ENCODE measurements around the gene P2RY11. TPM values are rescaled to one million over a fixed set of nuclear protein-coding genes. Genes with fewer than 3 reads are reported as not detected.

Gene P2RY11
- polyA plus RNA-seq, 2 of the 4 experiments (the other 2 are of a cell fraction), result 1.9 to 6.4 TPM

DNA sequence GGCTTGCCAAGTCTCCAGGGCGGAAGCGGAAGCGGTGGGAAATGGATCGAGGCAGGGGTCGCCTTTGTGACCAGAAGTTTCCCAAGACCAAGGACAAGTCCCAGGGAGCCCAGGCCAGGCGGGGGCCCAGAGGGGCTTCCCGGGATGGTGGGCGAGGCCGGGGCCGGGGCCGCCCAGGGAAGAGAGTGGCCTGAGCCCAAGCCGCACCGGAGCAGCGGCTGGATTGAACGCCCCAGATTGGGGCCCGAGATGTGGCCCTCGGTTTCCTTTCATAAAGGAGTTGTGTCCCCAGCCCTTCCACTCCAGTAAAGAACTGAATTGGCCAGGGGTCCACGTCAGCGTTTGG is 548 bp upstream of the P2RY11 start:
- FAIRE-seq, result no peak
- DNase-seq (ENCODE audit: low read depth in 1 of 2, low spot score in 1 of 2), result no peak
- H3K4me3 ChIP-seq, result no peak overlapping the region
- no peak overlapping the region for H3K4me2 ChIP-seq
- H3K9me3 ChIP-seq, result no peaks in the 10 kb centered on the region
- no peak for TF ChIP-seq EHF (CRISPR knock-in tag; IDR thresholded peaks at IDR 0.05)
- TF ChIP-seq SREBF2 (IDR thresholded peaks at IDR 0.05), result no peak
- TF ChIP-seq HDAC2 (IDR thresholded peaks at IDR 0.05), result no peak
- no peak for TF ChIP-seq TP53 (CRISPR knock-in tag; IDR thresholded peaks at IDR 0.05)
- TF ChIP-seq KDM1A (IDR thresholded peaks at IDR 0.05; ENCODE audit: low read depth), result no peak
- no peak for TF ChIP-seq POLR2A (IDR thresholded peaks at IDR 0.05; ENCODE audit: low read length)
- TF ChIP-seq ZNF302 (CRISPR knock-in tag; IDR thresholded peaks at IDR 0.05), result no peak
- no peak for TF ChIP-seq EHMT2 (IDR thresholded peaks at IDR 0.05; ENCODE audit: low read depth)
- TF ChIP-seq NR3C1 (IDR thresholded peaks at IDR 0.05), result no peak
- TF ChIP-seq HEYL (CRISPR knock-in tag; IDR thresholded peaks at IDR 0.05), result no peak
- TF ChIP-seq, protein P1, sequence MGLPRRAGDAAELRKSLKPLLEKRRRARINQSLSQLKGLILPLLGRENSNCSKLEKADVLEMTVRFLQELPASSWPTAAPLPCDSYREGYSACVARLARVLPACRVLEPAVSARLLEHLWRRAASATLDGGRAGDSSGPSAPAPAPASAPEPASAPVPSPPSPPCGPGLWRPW (IDR thresholded peaks at IDR 0.05), result no peak
- TF ChIP-seq, protein P2, sequence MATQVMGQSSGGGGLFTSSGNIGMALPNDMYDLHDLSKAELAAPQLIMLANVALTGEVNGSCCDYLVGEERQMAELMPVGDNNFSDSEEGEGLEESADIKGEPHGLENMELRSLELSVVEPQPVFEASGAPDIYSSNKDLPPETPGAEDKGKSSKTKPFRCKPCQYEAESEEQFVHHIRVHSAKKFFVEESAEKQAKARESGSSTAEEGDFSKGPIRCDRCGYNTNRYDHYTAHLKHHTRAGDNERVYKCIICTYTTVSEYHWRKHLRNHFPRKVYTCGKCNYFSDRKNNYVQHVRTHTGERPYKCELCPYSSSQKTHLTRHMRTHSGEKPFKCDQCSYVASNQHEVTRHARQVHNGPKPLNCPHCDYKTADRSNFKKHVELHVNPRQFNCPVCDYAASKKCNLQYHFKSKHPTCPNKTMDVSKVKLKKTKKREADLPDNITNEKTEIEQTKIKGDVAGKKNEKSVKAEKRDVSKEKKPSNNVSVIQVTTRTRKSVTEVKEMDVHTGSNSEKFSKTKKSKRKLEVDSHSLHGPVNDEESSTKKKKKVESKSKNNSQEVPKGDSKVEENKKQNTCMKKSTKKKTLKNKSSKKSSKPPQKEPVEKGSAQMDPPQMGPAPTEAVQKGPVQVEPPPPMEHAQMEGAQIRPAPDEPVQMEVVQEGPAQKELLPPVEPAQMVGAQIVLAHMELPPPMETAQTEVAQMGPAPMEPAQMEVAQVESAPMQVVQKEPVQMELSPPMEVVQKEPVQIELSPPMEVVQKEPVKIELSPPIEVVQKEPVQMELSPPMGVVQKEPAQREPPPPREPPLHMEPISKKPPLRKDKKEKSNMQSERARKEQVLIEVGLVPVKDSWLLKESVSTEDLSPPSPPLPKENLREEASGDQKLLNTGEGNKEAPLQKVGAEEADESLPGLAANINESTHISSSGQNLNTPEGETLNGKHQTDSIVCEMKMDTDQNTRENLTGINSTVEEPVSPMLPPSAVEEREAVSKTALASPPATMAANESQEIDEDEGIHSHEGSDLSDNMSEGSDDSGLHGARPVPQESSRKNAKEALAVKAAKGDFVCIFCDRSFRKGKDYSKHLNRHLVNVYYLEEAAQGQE (IDR thresholded peaks at IDR 0.05), result no peak
- no peak for TF ChIP-seq RARB (CRISPR knock-in tag; IDR thresholded peaks at IDR 0.05)
- TF ChIP-seq, protein P3, sequence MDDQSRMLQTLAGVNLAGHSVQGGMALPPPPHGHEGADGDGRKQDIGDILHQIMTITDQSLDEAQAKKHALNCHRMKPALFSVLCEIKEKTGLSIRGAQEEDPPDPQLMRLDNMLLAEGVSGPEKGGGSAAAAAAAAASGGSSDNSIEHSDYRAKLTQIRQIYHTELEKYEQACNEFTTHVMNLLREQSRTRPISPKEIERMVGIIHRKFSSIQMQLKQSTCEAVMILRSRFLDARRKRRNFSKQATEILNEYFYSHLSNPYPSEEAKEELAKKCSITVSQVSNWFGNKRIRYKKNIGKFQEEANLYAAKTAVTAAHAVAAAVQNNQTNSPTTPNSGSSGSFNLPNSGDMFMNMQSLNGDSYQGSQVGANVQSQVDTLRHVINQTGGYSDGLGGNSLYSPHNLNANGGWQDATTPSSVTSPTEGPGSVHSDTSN (IDR thresholded peaks at IDR 0.05), result no peak
- no peak overlapping the region for H3K27ac ChIP-seq
- WGBS (ENCODE audit: missing lambda C conversion rate), result 88% methylated on average over 17 of the region's 19 CpGs
- ChIA-PET POLR2A (no interaction called here), CTCF (interaction anchor here (3.6 kb wide), 1 partner anchor 180 kb away, joined by 20 read pairs; no protein-coding TSS in a partner anchor)
- no peak for ATAC-seq
- peaks cover 30% of the 10 kb centered on the region; the same call in 2 of the 3 replicates for H3K4me1 ChIP-seq

DNA sequence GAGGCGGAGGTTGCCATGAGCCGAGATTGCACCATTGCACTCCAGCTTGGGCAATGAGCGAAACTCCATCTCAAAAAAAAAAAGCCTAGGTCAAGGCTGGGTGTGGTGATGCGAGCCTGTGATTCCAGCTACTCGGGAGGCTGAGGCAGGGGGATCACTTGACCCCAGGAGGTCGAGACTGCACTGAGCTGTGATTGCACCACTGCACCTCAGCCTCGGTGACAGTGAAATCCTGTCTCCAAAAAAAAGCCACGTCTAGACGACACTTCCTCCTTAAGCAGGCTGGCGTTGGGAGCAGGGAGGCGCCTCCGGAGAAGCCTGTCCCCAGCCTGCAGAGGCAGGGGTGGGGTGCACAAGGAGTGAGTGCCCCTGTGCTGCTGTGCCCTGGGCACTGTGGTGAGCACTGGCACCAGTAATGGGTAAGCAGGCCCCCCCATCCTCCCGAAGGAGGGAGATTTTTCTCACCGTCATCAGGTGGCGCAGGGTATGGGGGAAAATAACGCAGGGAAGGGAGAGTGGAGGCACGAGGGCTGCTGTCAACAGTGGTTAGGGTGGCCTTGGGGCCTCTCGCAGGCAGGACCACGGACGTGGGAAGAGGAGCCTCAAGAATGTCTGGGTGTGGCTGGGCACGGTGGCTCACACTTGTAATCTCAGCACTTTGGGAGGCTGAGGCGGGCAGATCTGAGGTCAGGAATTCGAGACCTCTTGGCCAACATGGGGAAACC is 706 bp downstream of the P2RY11 start:
- Histone ChIP-seq H3K4me1 (peaks cover 29% of the 10 kb centered on the region; the same call in 2 of the 3 replicates), H3K9me3 (no peaks in the 10 kb centered on the region), H3K27ac (peak overlapping the region in 1 of 2 experiments; percentile 34; a peak in 2 of 6 replicates), H3K4me3 (no peak overlapping the region), H3K4me2 (no peak overlapping the region)
- TF ChIP-seq TFCP2L1 (CRISPR knock-in tag; IDR thresholded peaks at IDR 0.05), result no peak; the same call in 1 of the 2 replicates
- TF ChIP-seq, protein P4, sequence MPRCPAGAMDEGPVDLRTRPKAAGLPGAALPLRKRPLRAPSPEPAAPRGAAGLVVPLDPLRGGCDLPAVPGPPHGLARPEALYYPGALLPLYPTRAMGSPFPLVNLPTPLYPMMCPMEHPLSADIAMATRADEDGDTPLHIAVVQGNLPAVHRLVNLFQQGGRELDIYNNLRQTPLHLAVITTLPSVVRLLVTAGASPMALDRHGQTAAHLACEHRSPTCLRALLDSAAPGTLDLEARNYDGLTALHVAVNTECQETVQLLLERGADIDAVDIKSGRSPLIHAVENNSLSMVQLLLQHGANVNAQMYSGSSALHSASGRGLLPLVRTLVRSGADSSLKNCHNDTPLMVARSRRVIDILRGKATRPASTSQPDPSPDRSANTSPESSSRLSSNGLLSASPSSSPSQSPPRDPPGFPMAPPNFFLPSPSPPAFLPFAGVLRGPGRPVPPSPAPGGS (IDR thresholded peaks at IDR 0.05), result 0 out of 3 replicates have a peak, but pooled peaks have one; percentile 21
- TF ChIP-seq, protein P3 (IDR thresholded peaks at IDR 0.05), result peak; percentile 48
- DNase-seq (ENCODE audit: low read depth in 1 of 2, low spot score in 1 of 2) (peak in 1 of 2 experiments; percentile 50), ATAC-seq (peak; percentile 2 to 5; a peak in 3 of 6 replicates), FAIRE-seq (no peak)
- CTCF ChIA-PET, result interaction anchor here (0.8 to 2.3 kb wide), 4 partner anchors 13 to 181 kb away, joined by 3 to 12 read pairs (median 5); no protein-coding TSS in a partner anchor
- POLR2A ChIA-PET, result interaction anchor here (0.6 to 1.6 kb wide), 3 partner anchors 16 to 486 kb away, joined by 3 to 9 read pairs (median 5); no protein-coding TSS in a partner anchor
- 51% methylated on average over 21 of the region's 23 CpGs for WGBS (ENCODE audit: missing lambda C conversion rate)
